Measurements from ENCODE around the gene CD5L.

Gene CD5L

DNA sequence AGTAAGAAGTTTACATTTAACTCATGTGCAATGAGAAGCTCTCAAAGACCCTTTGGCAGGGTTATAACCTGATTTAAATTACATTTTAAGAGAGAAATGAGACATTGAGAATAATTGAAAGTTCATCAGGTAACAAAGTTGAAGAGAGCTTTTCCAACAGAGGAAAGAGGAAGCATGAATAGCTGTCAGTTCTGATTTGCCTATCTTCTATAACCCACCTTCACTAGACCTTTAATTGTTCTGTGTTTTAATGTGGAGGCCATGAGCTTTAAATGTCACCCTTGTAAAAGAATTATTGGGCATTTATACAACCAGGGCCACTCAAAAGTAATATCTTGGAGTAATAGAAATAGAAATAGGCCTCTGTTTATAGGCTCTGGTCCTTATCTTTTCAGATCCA is 12.4 kb downstream of the CD5L start:
- CTCF ChIA-PET: interaction anchor here (0.6 kb wide), 1 partner anchor 160 kb away, joined by 3 read pairs; no protein-coding TSS in a partner anchor
- POLR2A ChIA-PET (ENCODE audit: low non-redundant PET): no interaction called here

DNA sequence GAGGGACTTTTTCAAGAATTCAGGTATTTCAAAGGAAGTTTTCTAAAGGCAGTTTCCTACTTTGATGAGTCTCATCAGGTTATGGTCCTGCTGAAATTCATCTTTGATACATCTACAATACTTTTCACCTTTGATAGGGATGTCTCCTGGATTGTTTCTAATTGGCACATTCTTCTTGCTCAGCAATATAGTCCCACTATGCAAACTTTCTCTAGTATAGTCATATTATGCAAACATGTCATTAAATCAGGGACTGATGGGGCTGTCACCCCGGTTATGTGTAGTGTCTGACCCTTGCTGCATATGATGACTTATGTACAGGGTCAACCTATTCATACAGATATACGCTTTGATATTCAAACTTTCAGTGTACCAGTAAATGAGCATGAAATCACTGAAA is 21.3 kb downstream of the CD5L start:
- no peak overlapping the region for H3K27ac ChIP-seq
- CTCF ChIA-PET: interaction anchor here (0.6 kb wide), 1 partner anchor 192 kb away, joined by 3 read pairs; no protein-coding TSS in a partner anchor
- POLR2A ChIA-PET (ENCODE audit: low non-redundant PET): no interaction called here
- no peak for DNase-seq (ENCODE audit: low spot score)
- TF ChIP-seq, protein P1, sequence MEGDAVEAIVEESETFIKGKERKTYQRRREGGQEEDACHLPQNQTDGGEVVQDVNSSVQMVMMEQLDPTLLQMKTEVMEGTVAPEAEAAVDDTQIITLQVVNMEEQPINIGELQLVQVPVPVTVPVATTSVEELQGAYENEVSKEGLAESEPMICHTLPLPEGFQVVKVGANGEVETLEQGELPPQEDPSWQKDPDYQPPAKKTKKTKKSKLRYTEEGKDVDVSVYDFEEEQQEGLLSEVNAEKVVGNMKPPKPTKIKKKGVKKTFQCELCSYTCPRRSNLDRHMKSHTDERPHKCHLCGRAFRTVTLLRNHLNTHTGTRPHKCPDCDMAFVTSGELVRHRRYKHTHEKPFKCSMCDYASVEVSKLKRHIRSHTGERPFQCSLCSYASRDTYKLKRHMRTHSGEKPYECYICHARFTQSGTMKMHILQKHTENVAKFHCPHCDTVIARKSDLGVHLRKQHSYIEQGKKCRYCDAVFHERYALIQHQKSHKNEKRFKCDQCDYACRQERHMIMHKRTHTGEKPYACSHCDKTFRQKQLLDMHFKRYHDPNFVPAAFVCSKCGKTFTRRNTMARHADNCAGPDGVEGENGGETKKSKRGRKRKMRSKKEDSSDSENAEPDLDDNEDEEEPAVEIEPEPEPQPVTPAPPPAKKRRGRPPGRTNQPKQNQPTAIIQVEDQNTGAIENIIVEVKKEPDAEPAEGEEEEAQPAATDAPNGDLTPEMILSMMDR (conservative IDR thresholded peaks at IDR 0.05; ENCODE audit: low read depth): no peak

More for the DNA sequence above, 12.4 kb downstream of the CD5L start:
- H3K27ac ChIP-seq: no peak overlapping the region
- TF ChIP-seq, protein P1 (conservative IDR thresholded peaks at IDR 0.05; ENCODE audit: low read depth): no peak
- no peak for DNase-seq (ENCODE audit: low spot score)

GRCh38 chr1:157819896-157820295 is 21.7 kb downstream of the CD5L start, which contains the start of gene FCRL1:
Gene FCRL1 (minus strand): TSS chr1:157820120. CDS start chr1:157820037, 83 bp downstream.
- no peak within 1 kb of the TSS for H3K27ac ChIP-seq
- no peak for DNase-seq (ENCODE audit: low spot score)
- POLR2A ChIA-PET (ENCODE audit: low non-redundant PET): no interaction called here
- TF ChIP-seq, protein P1 (conservative IDR thresholded peaks at IDR 0.05; ENCODE audit: low read depth): no peak
- CTCF ChIA-PET: no interaction called here

GRCh38 chr1:157819215-157819614 is 22.4 kb downstream of the CD5L start:
- ChIA-PET CTCF (no interaction called here), POLR2A (ENCODE audit: low non-redundant PET) (no interaction called here)
- DNase-seq (ENCODE audit: low spot score): no peak
- TF ChIP-seq, protein P1 (conservative IDR thresholded peaks at IDR 0.05; ENCODE audit: low read depth): no peak
- no peak overlapping the region for H3K27ac ChIP-seq

GRCh38 chr1:157813269-157813668 is 28.3 kb downstream of the CD5L start:
- no peak overlapping the region for H3K27ac ChIP-seq
- ChIA-PET POLR2A (ENCODE audit: low non-redundant PET) (no interaction called here), CTCF (no interaction called here)
- DNase-seq (ENCODE audit: low spot score): no peak
- TF ChIP-seq, protein P1 (conservative IDR thresholded peaks at IDR 0.05; ENCODE audit: low read depth): no peak

- POLR2A ChIA-PET (ENCODE audit: low non-redundant PET): no interaction called here
- TF ChIP-seq, protein P1 (conservative IDR thresholded peaks at IDR 0.05; ENCODE audit: low read depth): no peak
- CTCF ChIA-PET: no interaction called here
- no peak for DNase-seq (ENCODE audit: low spot score)
- H3K27ac ChIP-seq: no peak overlapping the region
These were observed 35.0 kb downstream of the CD5L start for GRCh38 chr1:157806431-157807149.

Data from RWPE1 (cell line).